Effector memory CD4-positive, alpha-beta T cell (primary cell): ENCODE results near the gene ZNF318.

Experiments used
- DNase-seq, 3 donors: peaks; one replicate each; pipeline ENCODE4 v3.0.0-alpha.2; 2020
- H3K27ac ChIP-seq: 2 replicates; pipeline ENCODE4 v1.7.0; 2013; ENCODE audit warnings: mild to moderate bottlenecking, low read length, moderate library complexity; ENCODE audit not compliant: insufficient read depth, poor library complexity, severe bottlenecking
- H3K27me3 ChIP-seq: replicated peaks from 2 replicates; pipeline ENCODE4 v1.7.0; 2013; ENCODE audit warnings: mild to moderate bottlenecking, low read length; ENCODE audit not compliant: insufficient read depth, control insufficient read depth, poor library complexity, severe bottlenecking
- H3K36me3 ChIP-seq: 2 replicates; pipeline ENCODE4 v1.7.0; 2013; ENCODE audit warnings: mild to moderate bottlenecking, low read length, moderate library complexity; ENCODE audit not compliant: control insufficient read depth, insufficient read depth
- H3K4me1 ChIP-seq: 2 replicates; pipeline ENCODE4 v1.7.0; 2013; ENCODE audit warnings: low read length, mild to moderate bottlenecking; ENCODE audit not compliant: control insufficient read depth, insufficient read depth, poor library complexity, severe bottlenecking
- H3K4me3 ChIP-seq: 2 replicates; pipeline ENCODE4 v1.7.0; 2013; ENCODE audit warnings: low read length, low read depth, mild to moderate bottlenecking; ENCODE audit not compliant: insufficient read depth, poor library complexity, severe bottlenecking
- H3K9me3 ChIP-seq: 2 replicates; pipeline ENCODE4 v1.7.0; 2013; ENCODE audit warnings: mild to moderate bottlenecking, low read length, moderate library complexity; ENCODE audit not compliant: control insufficient read depth

Gene ZNF318

DNA sequence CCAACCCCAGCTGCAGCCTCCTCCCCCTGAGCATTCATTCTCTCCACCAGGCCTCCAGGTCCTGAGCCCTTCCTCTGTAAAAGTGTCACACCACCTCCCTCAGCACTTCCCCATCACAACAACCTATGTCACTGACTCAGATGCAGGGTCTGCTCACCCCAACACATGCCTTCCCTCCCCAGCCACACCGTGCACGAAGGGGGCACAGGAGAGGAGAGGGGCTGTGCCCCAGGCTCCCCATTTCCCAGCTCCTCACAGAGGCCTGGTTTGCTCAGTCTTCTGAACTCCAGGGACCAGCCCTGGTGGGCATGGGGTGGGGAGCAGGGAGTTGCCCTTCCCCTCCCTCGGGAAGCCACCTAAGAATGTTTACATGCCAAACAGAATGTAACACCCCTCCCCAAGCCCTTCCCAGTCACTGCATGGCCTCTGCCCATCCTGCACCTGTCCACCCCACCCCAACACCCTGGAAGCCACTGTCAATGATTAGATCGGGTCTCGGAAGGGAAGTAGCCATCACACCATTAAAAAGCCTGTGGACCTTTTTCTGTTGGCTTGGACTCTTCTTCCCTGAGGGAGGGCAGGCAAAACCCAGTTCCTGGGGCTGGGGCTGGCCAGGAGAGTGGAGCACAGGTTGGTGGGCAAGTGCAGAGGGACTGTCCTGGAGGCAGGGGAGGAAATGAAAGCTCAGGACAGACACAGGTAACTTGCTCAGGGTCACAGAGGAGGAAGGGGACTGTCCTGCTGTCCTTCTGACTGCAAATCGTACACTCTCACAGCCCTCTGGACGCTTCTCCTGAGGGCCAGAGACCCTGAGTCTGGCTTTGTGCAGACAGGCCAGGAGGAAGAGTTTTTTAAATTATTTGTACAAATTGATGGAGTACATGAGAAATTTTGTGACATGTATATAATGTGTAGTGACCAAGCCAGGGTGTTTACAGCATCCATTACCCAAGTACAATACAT lies 81.4 kb downstream of the ZNF318 start:
- H3K27me3 ChIP-seq, result no peaks in the 10 kb centered on the region

DNA sequence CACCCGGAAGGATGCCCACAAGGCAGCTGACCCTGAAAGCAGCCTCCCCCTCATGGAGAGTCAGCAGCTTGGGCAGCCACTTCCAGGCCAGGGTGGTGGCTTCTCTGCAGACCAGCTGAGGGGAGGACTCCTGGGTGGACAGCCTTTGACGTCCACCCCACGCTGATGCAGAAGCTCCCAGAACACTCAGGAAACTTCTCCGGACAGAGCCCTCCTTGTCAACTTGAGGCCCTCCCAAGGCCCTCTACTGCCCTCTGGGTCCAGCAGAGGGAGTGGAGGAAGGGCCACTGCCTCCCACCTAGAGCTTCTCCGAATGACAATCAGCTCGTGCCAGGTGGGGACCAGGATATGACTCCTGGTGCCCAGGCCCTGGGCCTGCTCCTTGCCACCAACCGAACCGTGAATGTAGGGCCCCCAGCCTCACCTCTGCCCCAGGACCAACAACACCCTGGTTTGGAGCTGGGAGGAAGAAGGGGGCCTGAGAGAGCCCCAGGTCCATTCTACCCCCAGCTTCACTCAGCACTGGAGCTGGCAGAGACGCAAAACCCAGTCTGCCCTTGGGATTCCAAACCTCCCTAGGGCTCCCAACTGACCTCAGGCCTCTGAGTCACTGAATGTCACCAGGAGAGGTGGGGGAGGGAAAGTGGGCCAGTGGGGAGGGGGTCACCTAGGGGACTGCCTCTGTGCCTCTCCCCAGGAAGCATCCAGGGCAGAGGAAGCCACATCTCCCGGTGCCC lies 82.3 kb downstream of the ZNF318 start:
- no peaks in the 10 kb centered on the region for H3K27me3 ChIP-seq
- no peak overlapping the region for H3K27ac ChIP-seq
- no peaks in the 10 kb centered on the region for H3K4me1 ChIP-seq
- DNase-seq, result no peak
- H3K9me3 ChIP-seq, result no peaks in the 10 kb centered on the region
- no peak overlapping the region for H3K4me3 ChIP-seq
- H3K36me3 ChIP-seq, result no peaks in the 10 kb centered on the region

More for the DNA sequence above, 81.4 kb downstream of the ZNF318 start:
- no peaks in the 10 kb centered on the region for H3K9me3 ChIP-seq
- H3K4me1 ChIP-seq, result no peaks in the 10 kb centered on the region
- H3K4me3 ChIP-seq, result no peak overlapping the region
- no peak for DNase-seq
- H3K27ac ChIP-seq, result no peak overlapping the region
- H3K36me3 ChIP-seq, result no peaks in the 10 kb centered on the region

DNA sequence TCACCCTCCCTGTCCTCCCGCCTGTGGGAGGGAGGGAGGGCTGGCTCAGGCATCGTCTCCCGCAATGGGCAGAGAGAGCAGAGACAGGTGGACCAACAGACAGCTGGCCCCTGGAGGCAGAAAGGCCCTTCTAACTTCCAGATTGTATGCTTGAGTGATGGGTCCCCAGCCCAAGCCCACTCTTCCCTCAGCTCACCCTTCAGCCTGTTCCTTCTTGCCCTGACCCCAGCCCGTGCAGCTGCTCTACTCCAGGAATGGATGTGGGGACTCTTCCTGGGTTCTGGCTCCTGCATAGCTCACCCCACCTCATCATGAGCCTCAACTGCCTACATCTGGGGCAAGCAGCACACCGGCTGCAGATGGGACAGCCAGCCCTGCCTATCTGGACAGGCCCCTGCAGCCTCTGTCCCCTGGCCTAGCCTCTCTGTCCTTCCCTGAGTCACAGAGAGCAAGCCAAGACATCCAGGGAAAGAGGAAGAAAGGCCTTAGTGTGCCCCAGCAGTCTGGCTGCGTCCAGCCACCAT lies 82.9 kb downstream of the ZNF318 start:
- no peaks in the 10 kb centered on the region for H3K36me3 ChIP-seq
- no peaks in the 10 kb centered on the region for H3K4me1 ChIP-seq
- no peaks in the 10 kb centered on the region for H3K9me3 ChIP-seq
- no peak overlapping the region for H3K4me3 ChIP-seq
- no peaks in the 10 kb centered on the region for H3K27me3 ChIP-seq
- no peak for DNase-seq
- no peak overlapping the region for H3K27ac ChIP-seq
